RWPE2 (cell line): ENCODE measurements around the gene USH2A.

Source experiments
- ATAC-seq: fragments of 200-7000 bp; cut with Tn5 transposase; 3 replicates; pipeline ENCODE4 v1.9.1; 2021; ENCODE audit warnings: low read depth
- DNase-seq: peaks from one replicate; pipeline ENCODE4 v3.0.0-alpha.2; 2020; ENCODE audit warnings: low spot score
- H3K27ac ChIP-seq: fragments of 450-650 bp; 2 replicates; pipeline ENCODE4 v1.5.1; 2017; ENCODE audit warnings: mild to moderate bottlenecking; ENCODE audit not compliant: poor library complexity, severe bottlenecking
- H3K27me3 ChIP-seq: fragments of 250-450 bp; sonication (Bioruptor Pico); 2 replicates; pipeline ENCODE4 v1.5.1; 2021; ENCODE audit warnings: mild to moderate bottlenecking, moderate library complexity; ENCODE audit not compliant: insufficient read depth, poor library complexity, severe bottlenecking
- H3K36me3 ChIP-seq: fragments of 250-450 bp; sonication (Bioruptor Pico); 2 replicates; pipeline ENCODE4 v1.5.1; 2020; ENCODE audit warnings: low read depth, mild to moderate bottlenecking, moderate library complexity
- H3K4me1 ChIP-seq: fragments of 250-450 bp; sonication (Bioruptor Pico); 2 replicates; pipeline ENCODE4 v1.5.1; 2021; ENCODE audit warnings: mild to moderate bottlenecking, moderate library complexity; ENCODE audit not compliant: insufficient read depth, poor library complexity, severe bottlenecking
- H3K4me3 ChIP-seq: fragments of 250-450 bp; sonication (Bioruptor Pico); 2 replicates; pipeline ENCODE4 v1.5.1; 2021; ENCODE audit warnings: mild to moderate bottlenecking, moderate library complexity; ENCODE audit not compliant: severe bottlenecking
- H3K9me3 ChIP-seq: fragments of 250-450 bp; sonication (Bioruptor Pico); 2 replicates; pipeline ENCODE4 v1.5.1; 2021; ENCODE audit warnings: mild to moderate bottlenecking, moderate library complexity; ENCODE audit not compliant: severe bottlenecking
- CTCF ChIP-seq: fragments of 450-650 bp; IDR thresholded peaks from one replicate; pipeline ENCODE4 v1.5.1; 2017; ENCODE audit warnings: mild to moderate bottlenecking, moderate library complexity; ENCODE audit not compliant: poor library complexity, severe bottlenecking

USH2A gene

GRCh38 chr1:216186141-216186540 is 237.1 kb downstream of the USH2A start:
- Histone ChIP-seq H3K36me3 (no peaks in the 10 kb centered on the region), H3K4me3 (no peak overlapping the region), H3K4me1 (no peaks in the 10 kb centered on the region), H3K27me3 (no peaks in the 10 kb centered on the region), H3K9me3 (no peaks in the 10 kb centered on the region), H3K27ac (no peak overlapping the region)
- no peak for DNase-seq
- TF ChIP-seq CTCF = no peak
- ATAC-seq = no peak

- H3K27ac ChIP-seq = no peak overlapping the region
- DNase-seq = no peak
- H3K36me3 ChIP-seq = no peaks in the 10 kb centered on the region
- no peak for TF ChIP-seq CTCF
- no peaks in the 10 kb centered on the region for H3K27me3 ChIP-seq
- H3K4me1 ChIP-seq = no peaks in the 10 kb centered on the region
- no peak overlapping the region for H3K4me3 ChIP-seq
- no peaks in the 10 kb centered on the region for H3K9me3 ChIP-seq
- ATAC-seq = no peak
Observed at GRCh38 chr1:216184126-216184680, 239.0 kb downstream of the USH2A start.

- no peak for ATAC-seq
- Histone ChIP-seq H3K4me3 (no peak overlapping the region), H3K4me1 (no peaks in the 10 kb centered on the region), H3K27ac (no peak overlapping the region), H3K36me3 (no peaks in the 10 kb centered on the region), H3K9me3 (no peaks in the 10 kb centered on the region), H3K27me3 (no peaks in the 10 kb centered on the region)
- TF ChIP-seq CTCF = no peak
- no peak for DNase-seq
Observed at GRCh38 chr1:216183454-216183853, 239.8 kb downstream of the USH2A start.

- DNase-seq = no peak
Observed at GRCh38 chr1:216183007-216183406, 240.2 kb downstream of the USH2A start.

More at GRCh38 chr1:216183007-216183406, 240.2 kb downstream of the USH2A start:
- Histone ChIP-seq H3K27me3 (no peaks in the 10 kb centered on the region), H3K9me3 (no peaks in the 10 kb centered on the region), H3K36me3 (no peaks in the 10 kb centered on the region), H3K4me1 (no peaks in the 10 kb centered on the region), H3K4me3 (no peak overlapping the region), H3K27ac (no peak overlapping the region)
- no peak for ATAC-seq
- TF ChIP-seq CTCF = no peak
